Naive thymus-derived CD4-positive, alpha-beta T cell (primary cell): ENCODE data around the gene CDH4. TPM values are rescaled to one million over a fixed set of nuclear protein-coding genes. Genes with fewer than 3 reads are reported as not detected.

Source experiments
- ATAC-seq: fragments of 150-1000 bp; cut with Tn5 transposase; 2 replicates; pipeline ENCODE4 v1.10.0; 2021; ENCODE audit warnings: mild to moderate bottlenecking, moderate library complexity
- CTCF ChIA-PET: fragments of 350-600 bp; sonication (Branson Sonifier 250); formaldehyde crosslinking; loops from one replicate; lab custom pipeline; 2021; ENCODE audit warnings: antibody characterized with exemption; lab: Charles Lee
- POLR2A ChIA-PET: fragments of 350-600 bp; sonication (Branson Sonifier 250); formaldehyde crosslinking; loops from one replicate; lab custom pipeline; 2021; ENCODE audit warnings: antibody characterized with exemption, inconsistent platforms; lab: Charles Lee
- DNase-seq, 9 donors: peaks; one replicate each; pipeline versions ENCODE4 v3.0.0 to v3.0.0-alpha.2; 2020 to 2022; ENCODE audit warnings: mixed read lengths in 1 of 9
- H3K27ac ChIP-seq: one replicate; pipeline ENCODE4 v1.7.0; 2013; ENCODE audit warnings: mild to moderate bottlenecking, low read depth, low read length, moderate library complexity
- H3K27me3 ChIP-seq, 2 donors: one replicate each; pipeline ENCODE4 v1.7.0; 2013; ENCODE audit warnings: low read length in 2 of 2, mild to moderate bottlenecking in 2 of 2, moderate library complexity in 2 of 2; ENCODE audit not compliant: control insufficient read depth in 2 of 2, insufficient read depth in 2 of 2
- H3K36me3 ChIP-seq, 3 experiments: 1 replicate in 2 of 3; 2 replicates in 1 of 3; pipeline ENCODE4 v1.7.0; 2013; ENCODE audit warnings: low read length in 3 of 3, mild to moderate bottlenecking in 3 of 3, moderate library complexity in 1 of 3; ENCODE audit not compliant: insufficient read depth in 3 of 3, control insufficient read depth in 2 of 3
- H3K4me1 ChIP-seq, 2 donors: one replicate each; pipeline ENCODE4 v1.7.0; 2013; ENCODE audit warnings: low read length in 2 of 2, mild to moderate bottlenecking in 2 of 2, moderate library complexity in 1 of 2; ENCODE audit not compliant: control insufficient read depth in 2 of 2, insufficient read depth in 2 of 2
- H3K4me3 ChIP-seq: 2 replicates; pipeline ENCODE4 v1.7.0; 2013; ENCODE audit warnings: mild to moderate bottlenecking, low read length
- H3K9me3 ChIP-seq, 3 experiments: 1 replicate in 2 of 3; 2 replicates in 1 of 3; pipeline ENCODE4 v1.7.0; 2013; ENCODE audit warnings: low read length in 3 of 3; ENCODE audit not compliant: control insufficient read depth in 2 of 3
- H3K27ac Mint-ChIP-seq, 9 donors: one replicate each; pipeline ENCODE4 v1.8.0; 2020 to 2022; ENCODE audit warnings: mixed read lengths in 9 of 9, mild to moderate bottlenecking in 8 of 9, moderate library complexity in 5 of 9, inconsistent platforms in 2 of 9
- H3K27me3 Mint-ChIP-seq, 5 donors: one replicate each; pipeline ENCODE4 v1.8.0; 2021 to 2022; ENCODE audit warnings: mixed read lengths in 5 of 5, mild to moderate bottlenecking in 1 of 5
- H3K36me3 Mint-ChIP-seq, 5 donors: one replicate each; pipeline ENCODE4 v1.8.0; 2020 to 2022; ENCODE audit warnings: mixed read lengths in 5 of 5, mild to moderate bottlenecking in 3 of 5, inconsistent platforms in 1 of 5
- H3K4me1 Mint-ChIP-seq, 7 donors: one replicate each; pipeline ENCODE4 v1.8.0; 2020 to 2022; ENCODE audit warnings: mixed read lengths in 7 of 7, mild to moderate bottlenecking in 3 of 7, inconsistent platforms in 1 of 7
- H3K4me3 Mint-ChIP-seq, 10 donors: one replicate each; pipeline ENCODE4 v1.8.0; 2020 to 2022; ENCODE audit warnings: mild to moderate bottlenecking in 10 of 10, mixed read lengths in 10 of 10, moderate library complexity in 6 of 10, inconsistent platforms in 2 of 10
- H3K9me3 Mint-ChIP-seq, 11 donors: one replicate each; pipeline ENCODE4 v1.8.0; 2020 to 2022; ENCODE audit warnings: mixed read lengths in 11 of 11, mild to moderate bottlenecking in 4 of 11, inconsistent platforms in 1 of 11, moderate library complexity in 1 of 11
- intact Hi-C, 2 donors: fragments of 100-400 bp; cut with micrococcal nuclease; formaldehyde crosslinking; loops; one replicate each; pipeline ENCODE4 v1.15.1; 2023
- polyA plus RNA-seq, 2 donors: library from polyadenylated mRNA; unstranded; fragments of 300-500 nt; fragmentation: Illumina TruSeq; gene quantifications; one replicate each; pipeline ENCODE4 v1.2.3, GENCODE V29; 2021
- total RNA-seq, 6 experiments: library from RNA in 5 of 6; stranded (reverse) in 5 of 6; gene quantifications; 1 replicate in 5 of 6; 2 replicates in 1 of 6; pipeline ENCODE4 v1.2.3 and lab custom pipeline; 2021 to 2026

CDH4 gene
- total and polyA plus RNA-seq, 7 experiments from 2014 or later = 0.05 to 0.43 (median 0.14) TPM; not detected in 1

GRCh38 chr20:61605283-61605682 lies 353.2 kb downstream of the CDH4 start:
- ATAC-seq (no peak), DNase-seq (no peak)
- CTCF ChIA-PET = no interaction called here
- H3K27ac Mint-ChIP-seq = no peak overlapping the region
- H3K9me3 Mint-ChIP-seq = peaks cover 0 to 27% (median 10%) of the 10 kb centered on the region in 11 donors
- Histone ChIP-seq H3K27me3 (no peaks in the 10 kb centered on the region), H3K4me3 (no peak overlapping the region), H3K36me3 (no peaks in the 10 kb centered on the region), H3K4me1 (no peaks in the 10 kb centered on the region), H3K9me3 (no peaks in the 10 kb centered on the region), H3K27ac (no peak overlapping the region)
- POLR2A ChIA-PET = no interaction called here
- H3K4me3 Mint-ChIP-seq = no peak overlapping the region
- H3K36me3 Mint-ChIP-seq = no peaks in the 10 kb centered on the region
- intact Hi-C loops = no loop called here
- peaks cover 0 to 4% (median 0%) of the 10 kb centered on the region in 5 donors for H3K27me3 Mint-ChIP-seq
- H3K4me1 Mint-ChIP-seq = no peaks in the 10 kb centered on the region

- Mint-ChIP-seq H3K27ac (no peak overlapping the region), H3K9me3 (peaks cover 0 to 27% (median 10%) of the 10 kb centered on the region in 11 donors), H3K36me3 (no peaks in the 10 kb centered on the region), H3K27me3 (peaks cover 0 to 4% (median 0%) of the 10 kb centered on the region in 5 donors), H3K4me3 (no peak overlapping the region), H3K4me1 (no peaks in the 10 kb centered on the region)
- CTCF ChIA-PET = no interaction called here
- Histone ChIP-seq H3K36me3 (no peaks in the 10 kb centered on the region), H3K27ac (no peak overlapping the region), H3K4me1 (no peaks in the 10 kb centered on the region), H3K4me3 (no peak overlapping the region), H3K9me3 (no peaks in the 10 kb centered on the region), H3K27me3 (no peaks in the 10 kb centered on the region)
- no peak for DNase-seq
- intact Hi-C loops = no loop called here
- POLR2A ChIA-PET = no interaction called here
- no peak for ATAC-seq
Observed at GRCh38 chr20:61605862-61606557, 353.9 kb downstream of the CDH4 start.

GRCh38 chr20:61608275-61609085 lies 356.4 kb downstream of the CDH4 start:
- Histone ChIP-seq H3K36me3 (no peaks in the 10 kb centered on the region), H3K27me3 (no peaks in the 10 kb centered on the region), H3K27ac (no peak overlapping the region), H3K4me3 (no peak overlapping the region), H3K4me1 (no peaks in the 10 kb centered on the region), H3K9me3 (no peaks in the 10 kb centered on the region)
- ATAC-seq (no peak), DNase-seq (no peak)
- POLR2A ChIA-PET = no interaction called here
- H3K4me1 Mint-ChIP-seq = no peaks in the 10 kb centered on the region
- intact Hi-C loops = no loop called here
- H3K36me3 Mint-ChIP-seq = no peaks in the 10 kb centered on the region
- H3K27me3 Mint-ChIP-seq = peaks cover 0 to 9% (median 0%) of the 10 kb centered on the region in 5 donors
- peaks cover 3 to 26% (median 11%) of the 10 kb centered on the region in 11 donors for H3K9me3 Mint-ChIP-seq
- no peak overlapping the region for H3K27ac Mint-ChIP-seq
- H3K4me3 Mint-ChIP-seq = no peak overlapping the region
- CTCF ChIA-PET = no interaction called here

- Histone ChIP-seq H3K27me3 (no peaks in the 10 kb centered on the region), H3K36me3 (no peaks in the 10 kb centered on the region), H3K4me3 (no peak overlapping the region), H3K9me3 (no peaks in the 10 kb centered on the region), H3K4me1 (no peaks in the 10 kb centered on the region), H3K27ac (no peak overlapping the region)
- no peak for DNase-seq
- no peaks in the 10 kb centered on the region for H3K36me3 Mint-ChIP-seq
- peaks cover 0 to 12% (median 0%) of the 10 kb centered on the region in 5 donors for H3K27me3 Mint-ChIP-seq
- no peak for ATAC-seq
- H3K9me3 Mint-ChIP-seq = peaks cover 0 to 24% (median 12%) of the 10 kb centered on the region in 11 donors
- CTCF ChIA-PET = no interaction called here
- no peak overlapping the region for H3K27ac Mint-ChIP-seq
- POLR2A ChIA-PET = no interaction called here
- H3K4me1 Mint-ChIP-seq = no peaks in the 10 kb centered on the region
- intact Hi-C loops = no loop called here
- no peak overlapping the region for H3K4me3 Mint-ChIP-seq
Observed at GRCh38 chr20:61609461-61609860, 357.4 kb downstream of the CDH4 start.

- H3K36me3 Mint-ChIP-seq = no peaks in the 10 kb centered on the region
- H3K4me3 ChIP-seq = no peak overlapping the region
- H3K9me3 ChIP-seq = no peaks in the 10 kb centered on the region
- H3K4me1 Mint-ChIP-seq = no peaks in the 10 kb centered on the region
- no peaks in the 10 kb centered on the region for H3K4me1 ChIP-seq
- no peak overlapping the region for H3K4me3 Mint-ChIP-seq
- CTCF ChIA-PET = interaction anchor here (0.6 kb wide), 1 partner anchor 888 kb away, joined by 3 read pairs; no protein-coding TSS in a partner anchor
- ATAC-seq (no peak), DNase-seq (no peak)
- H3K27ac Mint-ChIP-seq = no peak overlapping the region
- peaks cover 2 to 19% (median 11%) of the 10 kb centered on the region in 11 donors for H3K9me3 Mint-ChIP-seq
- intact Hi-C loops = no loop called here
- H3K36me3 ChIP-seq = no peaks in the 10 kb centered on the region
- H3K27ac ChIP-seq = no peak overlapping the region
- H3K27me3 ChIP-seq = no peaks in the 10 kb centered on the region
- peaks cover 0 to 8% (median 0%) of the 10 kb centered on the region in 5 donors for H3K27me3 Mint-ChIP-seq
- POLR2A ChIA-PET = no interaction called here
Observed at GRCh38 chr20:61611401-61612180, 359.5 kb downstream of the CDH4 start.

- CTCF ChIA-PET = interaction anchor here (0.6 kb wide), 1 partner anchor 92 kb away, joined by 4 read pairs; no protein-coding TSS in a partner anchor
- intact Hi-C loops = no loop called here
- Mint-ChIP-seq H3K4me3 (no peak overlapping the region), H3K27me3 (peaks cover 0 to 8% (median 0%) of the 10 kb centered on the region in 5 donors), H3K36me3 (no peaks in the 10 kb centered on the region), H3K4me1 (no peaks in the 10 kb centered on the region), H3K27ac (no peak overlapping the region), H3K9me3 (peaks cover 4 to 19% (median 8%) of the 10 kb centered on the region in 11 donors)
- no peak for ATAC-seq
- POLR2A ChIA-PET = no interaction called here
- no peak overlapping the region for H3K27ac ChIP-seq
- H3K4me3 ChIP-seq = no peak overlapping the region
- peaks cover 0 to 6% (median 0%) of the 10 kb centered on the region in 3 experiments for H3K9me3 ChIP-seq
- no peaks in the 10 kb centered on the region for H3K27me3 ChIP-seq
- no peaks in the 10 kb centered on the region for H3K4me1 ChIP-seq
- no peak for DNase-seq
- no peaks in the 10 kb centered on the region for H3K36me3 ChIP-seq
Observed at GRCh38 chr20:61613917-61614705, 362.1 kb downstream of the CDH4 start.
